Caco-2 (cell line): ENCODE data around the gene CREB5. TPM values are rescaled to one million over a fixed set of nuclear protein-coding genes. Genes with fewer than 3 reads are reported as not detected.

Source experiments
- BruUV-seq: library from RNA; stranded (reverse); fragments of 400-500 nt; replicated peaks from 2 replicates; lab custom pipeline; 2021; lab: Mats Ljungman, UMichigan
- CTCF ChIA-PET: fragments of 300-600 bp; sonication (Branson Sonifier 250); formaldehyde crosslinking; loops from one replicate; lab custom pipeline; 2022; ENCODE audit warnings: antibody characterized with exemption; lab: Charles Lee
- POLR2A ChIA-PET: fragments of 300-600 bp; sonication (Branson Sonifier 250); formaldehyde crosslinking; loops from one replicate; lab custom pipeline; 2022; ENCODE audit warnings: antibody characterized with exemption; lab: Charles Lee
- DNase-seq, 2 experiments: peaks; one replicate each; pipeline versions ENCODE4 v3.0.0 to v3.0.0-alpha.2; 2020 to 2022
- H3K27me3 ChIP-seq: replicated peaks from 2 replicates; pipeline ENCODE4 v1.6.0; 2011; ENCODE audit warnings: low read length; ENCODE audit not compliant: control insufficient read depth, insufficient read depth
- H3K36me3 ChIP-seq: 2 replicates; pipeline ENCODE4 v1.5.1; 2011; ENCODE audit warnings: low read length; ENCODE audit not compliant: control insufficient read depth, insufficient read depth
- H3K4me1 ChIP-seq: fragments of 250-450 bp; sonication (Bioruptor Pico); 2 replicates; pipeline ENCODE4 v1.5.1; 2020; ENCODE audit warnings: mild to moderate bottlenecking
- H3K4me3 ChIP-seq: 2 replicates; pipeline ENCODE4 v1.5.1; 2011; ENCODE audit warnings: low read depth, mild to moderate bottlenecking, control low read depth, low read length
- H3K9me3 ChIP-seq: fragments of 250-450 bp; sonication (Bioruptor Pico); 2 replicates; pipeline ENCODE4 v1.5.1; 2020; ENCODE audit warnings: mild to moderate bottlenecking, moderate library complexity
- H3K27ac Mint-ChIP-seq: one replicate; pipeline ENCODE4 v1.8.0; 2022; ENCODE audit warnings: mixed read lengths; ENCODE audit not compliant: unreplicated experiment
- H3K27me3 Mint-ChIP-seq: one replicate; pipeline ENCODE4 v1.8.0; 2022; ENCODE audit warnings: mixed read lengths; ENCODE audit not compliant: insufficient read depth, unreplicated experiment
- H3K36me3 Mint-ChIP-seq: one replicate; pipeline ENCODE4 v1.8.0; 2022; ENCODE audit warnings: mild to moderate bottlenecking, mixed read lengths; ENCODE audit not compliant: insufficient read depth, unreplicated experiment
- H3K4me1 Mint-ChIP-seq: one replicate; pipeline ENCODE4 v1.8.0; 2022; ENCODE audit warnings: low read depth, mixed read lengths; ENCODE audit not compliant: unreplicated experiment
- H3K4me3 Mint-ChIP-seq: one replicate; pipeline ENCODE4 v1.8.0; 2022; ENCODE audit warnings: mild to moderate bottlenecking, moderate library complexity, mixed read lengths; ENCODE audit not compliant: unreplicated experiment
- H3K9me3 Mint-ChIP-seq: one replicate; pipeline ENCODE4 v1.8.0; 2022; ENCODE audit warnings: mixed read lengths; ENCODE audit not compliant: unreplicated experiment
- CTCF ChIP-seq, 2 experiments: fragments of 200-600 bp in 1 of 2; IDR thresholded peaks; 1 replicate in 1 of 2; 2 replicates in 1 of 2; pipeline versions ENCODE4 v1.5.1 to v1.8.0; 2011 to 2022; ENCODE audit warnings: antibody characterized with exemption in 1 of 2, control low read depth in 1 of 2, inconsistent platforms in 1 of 2, low read depth in 1 of 2, low read length in 1 of 2, mild to moderate bottlenecking in 1 of 2, moderate library complexity in 1 of 2; ENCODE audit not compliant: insufficient read depth in 1 of 2, severe bottlenecking in 1 of 2, unreplicated experiment in 1 of 2
- intact Hi-C: fragments of 100-400 bp; cut with micrococcal nuclease; formaldehyde crosslinking; loops from one replicate; pipeline ENCODE4 v1.10.0; 2022; ENCODE audit not compliant: unreplicated experiment
- total RNA-seq: library from RNA; stranded (reverse); gene quantifications from 2 replicates; pipeline ENCODE4 v1.2.3, GENCODE V29; 2022

The CREB5 gene
- total RNA-seq, 1 experiment from 2014 or later = 9.1 TPM

- H3K27ac Mint-ChIP-seq = no peak overlapping the region
- H3K4me1 Mint-ChIP-seq = no peaks in the 10 kb centered on the region
- Histone ChIP-seq H3K27me3 (no peaks in the 10 kb centered on the region; the same call in 1 of the 2 replicates), H3K4me3 (no peak overlapping the region), H3K36me3 (no peaks in the 10 kb centered on the region), H3K9me3 (no peaks in the 10 kb centered on the region), H3K4me1 (no peaks in the 10 kb centered on the region)
- H3K36me3 Mint-ChIP-seq = no peaks in the 10 kb centered on the region
- intact Hi-C loops = no loop called here
- H3K9me3 Mint-ChIP-seq = no peaks in the 10 kb centered on the region
- ChIA-PET POLR2A (no interaction called here), CTCF (no interaction called here)
- no peaks in the 10 kb centered on the region for H3K27me3 Mint-ChIP-seq
- no peak overlapping the region for H3K4me3 Mint-ChIP-seq
- DNase-seq = no peak
- BruUV-seq = no TSS peak
- no peak for TF ChIP-seq CTCF (IDR thresholded peaks at IDR 0.05; ENCODE audit: insufficient read depth in 1 of 2, low read depth in 1 of 2, low read length in 1 of 2, severe bottlenecking in 1 of 2, unreplicated experiment in 1 of 2)
These were observed 336.7 kb downstream of the CREB5 start for GRCh38 chr7:28748933-28749584.

- ChIA-PET POLR2A (no interaction called here), CTCF (no interaction called here)
- intact Hi-C loops = no loop called here
These were observed 337.3 kb downstream of the CREB5 start for GRCh38 chr7:28749638-28750037.

GRCh38 chr7:28750981-28751380 lies 338.7 kb downstream of the CREB5 start:
- ChIA-PET POLR2A (no interaction called here), CTCF (no interaction called here)
- no peak overlapping the region for H3K4me3 ChIP-seq
- H3K36me3 Mint-ChIP-seq = no peaks in the 10 kb centered on the region
- H3K36me3 ChIP-seq = no peaks in the 10 kb centered on the region
- no peaks in the 10 kb centered on the region; the same call in 1 of the 2 replicates for H3K27me3 ChIP-seq
- no peaks in the 10 kb centered on the region for H3K27me3 Mint-ChIP-seq
- intact Hi-C loops = no loop called here
- no peaks in the 10 kb centered on the region for H3K9me3 ChIP-seq
- DNase-seq = no peak
- H3K27ac Mint-ChIP-seq = no peak overlapping the region
- no peaks in the 10 kb centered on the region for H3K4me1 ChIP-seq
- no peak overlapping the region for H3K4me3 Mint-ChIP-seq
- no peaks in the 10 kb centered on the region for H3K4me1 Mint-ChIP-seq
- no TSS peak for BruUV-seq
- TF ChIP-seq CTCF (IDR thresholded peaks at IDR 0.05; ENCODE audit: insufficient read depth in 1 of 2, low read depth in 1 of 2, low read length in 1 of 2, severe bottlenecking in 1 of 2, unreplicated experiment in 1 of 2) = no peak
- no peaks in the 10 kb centered on the region for H3K9me3 Mint-ChIP-seq

More at GRCh38 chr7:28749638-28750037, 337.3 kb downstream of the CREB5 start:
- H3K9me3 Mint-ChIP-seq = no peaks in the 10 kb centered on the region
- no peak overlapping the region for H3K4me3 Mint-ChIP-seq
- no peaks in the 10 kb centered on the region; the same call in 1 of the 2 replicates for H3K27me3 ChIP-seq
- no peaks in the 10 kb centered on the region for H3K4me1 ChIP-seq
- TF ChIP-seq CTCF (IDR thresholded peaks at IDR 0.05; ENCODE audit: insufficient read depth in 1 of 2, low read depth in 1 of 2, low read length in 1 of 2, severe bottlenecking in 1 of 2, unreplicated experiment in 1 of 2) = no peak
- H3K36me3 Mint-ChIP-seq = no peaks in the 10 kb centered on the region
- BruUV-seq = no TSS peak
- DNase-seq = no peak
- H3K36me3 ChIP-seq = no peaks in the 10 kb centered on the region
- H3K9me3 ChIP-seq = no peaks in the 10 kb centered on the region
- H3K27ac Mint-ChIP-seq = no peak overlapping the region
- H3K4me3 ChIP-seq = no peak overlapping the region
- no peaks in the 10 kb centered on the region for H3K27me3 Mint-ChIP-seq
- no peaks in the 10 kb centered on the region for H3K4me1 Mint-ChIP-seq
